Activated CD4-positive, alpha-beta T cell treated with anti-CD3 and anti-CD28 coated beads, Interleukin-2, amount 50 U/mL, for 1 hour (primary cell): ENCODE measurements around the gene PLEKHA7.
"Not testable (repeated sequence)": the region's sequence is repeated elsewhere in the genome, so short reads cannot be mapped to it uniquely, and the experiment has no call there.

Source experiments
- DNase-seq: peaks from one replicate; pipeline ENCODE4 v3.0.0-alpha.2; 2020

Gene PLEKHA7

DNA sequence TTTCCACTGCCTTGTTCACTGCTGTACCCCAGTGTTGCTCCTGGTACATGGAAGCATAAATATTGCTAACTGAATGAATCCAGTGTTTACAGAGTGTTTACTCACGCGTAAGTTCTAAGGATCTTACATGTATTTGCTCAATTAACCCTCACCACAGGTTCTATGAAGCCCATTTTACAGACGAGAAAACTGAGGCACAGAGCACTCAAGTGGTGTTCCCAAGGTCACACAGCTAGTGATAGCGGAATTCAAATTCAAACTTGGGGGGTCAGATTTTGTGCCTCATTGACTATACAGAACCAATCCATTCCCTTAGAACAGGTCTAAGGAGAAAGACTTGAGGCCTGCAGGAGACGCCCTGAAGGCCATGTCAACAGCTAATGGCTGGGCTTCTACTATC, 72.3 kb downstream of the PLEKHA7 start:
- DNase-seq: no peak

DNA sequence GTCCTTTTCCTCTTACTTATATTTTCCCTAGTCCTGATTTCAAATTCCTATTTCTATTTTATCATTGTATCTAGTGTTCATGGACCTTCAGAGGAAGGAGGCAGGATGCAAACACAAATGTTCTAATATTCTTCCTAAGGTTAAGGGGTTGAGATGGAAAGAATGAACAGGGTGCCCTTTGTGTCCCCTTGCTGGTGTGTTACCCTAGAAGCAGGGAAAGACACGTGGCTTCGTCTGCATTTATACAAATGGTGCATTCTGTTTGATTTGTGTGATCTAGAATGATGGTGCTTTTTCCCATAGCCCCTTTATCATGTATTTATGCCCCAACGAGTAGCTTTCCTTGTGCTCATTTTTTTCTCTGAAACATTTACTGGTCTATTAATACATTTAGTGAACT, 76.2 kb downstream of the PLEKHA7 start:
- no peak for DNase-seq

DNA sequence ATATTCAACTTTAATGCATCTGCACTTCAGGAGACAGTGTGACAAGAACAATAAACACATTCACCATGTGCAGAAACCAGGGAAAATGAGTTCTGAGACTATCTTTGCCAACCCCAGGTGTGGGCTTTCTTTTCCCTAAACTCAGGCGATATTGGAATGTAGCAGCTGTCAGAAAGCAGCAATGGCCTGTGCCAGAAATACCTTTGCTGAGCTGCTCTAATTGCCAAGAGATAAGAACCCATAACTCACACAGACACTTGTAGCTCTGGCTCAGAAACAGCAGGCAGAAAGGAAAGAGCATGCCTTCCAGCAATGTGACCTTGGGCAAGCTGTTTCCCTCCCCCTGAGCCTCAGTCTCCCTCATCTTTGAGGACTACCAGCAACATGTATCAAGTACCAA, 77.6 kb downstream of the PLEKHA7 start:
- no peak for DNase-seq

DNA sequence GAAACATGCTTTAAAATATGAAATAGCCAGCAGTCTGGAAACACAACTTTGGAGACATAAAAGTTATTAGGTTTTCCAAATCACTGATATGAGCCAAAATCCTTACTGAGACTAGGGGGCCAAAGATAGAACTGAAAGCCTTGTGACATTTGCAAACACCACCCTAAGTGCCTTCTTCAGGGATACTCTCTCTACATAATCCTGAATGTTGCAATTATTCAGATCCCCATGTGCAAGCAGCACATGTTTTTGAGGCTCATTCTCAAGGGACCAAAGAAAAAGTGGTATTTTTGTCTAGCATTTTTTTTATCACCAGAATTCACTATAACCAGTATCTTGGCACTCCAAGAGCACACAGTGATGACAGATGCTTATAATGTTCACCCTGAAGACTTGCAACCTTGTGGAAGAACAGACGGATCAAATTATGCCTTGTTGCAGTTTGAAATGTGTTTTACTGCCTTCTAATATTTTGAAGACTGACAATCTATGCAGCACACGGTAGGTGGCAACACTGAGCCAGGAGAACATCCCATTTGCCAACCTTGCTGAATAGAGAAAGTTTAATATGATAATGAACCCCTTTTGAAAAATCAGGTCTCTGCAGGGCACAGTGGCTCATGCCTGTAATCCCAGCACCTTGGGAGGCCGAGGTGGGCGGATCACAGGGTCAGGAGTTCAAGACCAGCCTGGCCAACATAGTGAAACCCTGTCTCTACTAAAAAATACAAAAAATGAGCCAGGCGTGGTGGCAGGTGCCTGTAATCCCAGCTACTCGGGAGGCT, 78.5 kb downstream of the PLEKHA7 start:
- no peak for DNase-seq

DNA sequence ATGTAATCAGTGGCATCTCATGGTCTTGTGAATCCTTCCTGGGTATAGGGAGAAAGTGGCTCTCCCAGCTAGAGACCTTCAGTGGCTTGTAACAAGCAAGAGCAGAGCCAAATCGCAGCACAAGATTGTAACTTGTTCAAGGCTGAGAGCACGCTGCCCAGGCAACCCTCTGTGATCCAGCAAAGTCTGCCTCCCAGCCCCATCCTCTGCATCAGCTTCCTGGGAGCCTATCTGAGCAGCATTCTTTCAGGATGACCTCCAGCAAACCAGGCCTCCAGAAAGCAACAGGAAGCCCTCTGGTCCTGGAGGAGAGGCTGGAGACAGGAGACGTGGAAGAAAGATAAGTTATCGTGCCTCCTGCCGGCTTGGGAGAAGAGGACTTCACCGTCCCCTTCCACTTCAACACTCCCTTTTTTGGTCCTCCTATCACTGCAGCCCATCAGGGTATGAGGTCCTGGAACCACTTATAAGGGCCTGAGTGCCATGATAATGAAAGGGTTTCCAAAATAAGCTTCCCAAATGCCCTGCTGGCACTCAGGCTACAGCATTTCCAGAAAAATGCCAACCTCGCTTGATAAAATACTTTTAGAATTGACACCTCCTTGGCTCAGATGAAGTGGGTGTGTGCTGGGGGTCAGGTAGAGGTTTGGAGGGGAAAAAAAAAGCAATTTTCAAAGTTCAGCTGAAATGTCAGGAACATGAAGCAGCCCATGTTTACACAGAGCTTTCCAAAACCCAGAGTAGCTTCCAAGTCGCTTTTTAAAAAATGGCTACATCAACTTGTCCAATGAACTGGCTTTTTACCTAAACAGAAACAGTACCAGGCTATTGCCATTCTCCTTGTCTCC, 80.2 kb downstream of the PLEKHA7 start:
- DNase-seq: no peak

DNA sequence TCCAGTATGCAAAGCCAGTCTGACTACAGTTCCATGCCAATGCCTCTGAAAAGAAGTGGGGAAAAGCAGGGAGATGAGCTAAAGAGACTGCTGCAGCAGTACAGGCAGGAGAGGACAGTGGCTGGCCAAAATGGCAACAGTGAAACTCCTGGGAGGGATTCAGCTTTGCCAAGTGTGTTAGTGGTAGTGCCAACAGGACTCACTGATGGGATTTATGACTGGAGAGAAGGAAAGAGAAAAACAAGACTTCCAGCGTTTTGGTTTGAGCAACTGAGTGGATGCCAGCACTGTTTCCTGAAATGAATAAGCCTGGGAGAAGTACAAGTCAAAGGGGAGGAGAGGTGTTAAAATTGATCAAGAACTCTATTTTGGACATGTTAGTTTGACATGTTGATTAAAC, 80.9 kb downstream of the PLEKHA7 start:
- DNase-seq: no peak

DNA sequence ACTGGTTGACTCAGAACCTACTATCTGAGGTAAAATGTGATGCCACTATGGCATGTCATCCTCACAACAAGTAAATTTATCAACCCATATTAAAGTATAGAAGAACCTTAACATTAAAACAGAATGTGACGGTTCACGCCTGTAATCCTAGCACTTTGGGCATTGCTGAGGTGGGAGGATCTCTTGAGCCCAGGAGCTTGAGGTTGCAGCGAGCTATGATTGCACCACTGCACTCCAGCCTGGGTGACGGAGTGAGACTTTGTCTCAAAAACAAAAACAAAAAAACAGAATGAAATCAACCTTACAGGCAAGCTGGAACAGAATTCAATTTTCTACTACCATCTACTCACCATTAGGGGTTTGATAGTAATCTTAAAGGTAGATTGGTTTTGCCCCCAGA, 86.2 kb downstream of the PLEKHA7 start:
- no peak for DNase-seq

DNA sequence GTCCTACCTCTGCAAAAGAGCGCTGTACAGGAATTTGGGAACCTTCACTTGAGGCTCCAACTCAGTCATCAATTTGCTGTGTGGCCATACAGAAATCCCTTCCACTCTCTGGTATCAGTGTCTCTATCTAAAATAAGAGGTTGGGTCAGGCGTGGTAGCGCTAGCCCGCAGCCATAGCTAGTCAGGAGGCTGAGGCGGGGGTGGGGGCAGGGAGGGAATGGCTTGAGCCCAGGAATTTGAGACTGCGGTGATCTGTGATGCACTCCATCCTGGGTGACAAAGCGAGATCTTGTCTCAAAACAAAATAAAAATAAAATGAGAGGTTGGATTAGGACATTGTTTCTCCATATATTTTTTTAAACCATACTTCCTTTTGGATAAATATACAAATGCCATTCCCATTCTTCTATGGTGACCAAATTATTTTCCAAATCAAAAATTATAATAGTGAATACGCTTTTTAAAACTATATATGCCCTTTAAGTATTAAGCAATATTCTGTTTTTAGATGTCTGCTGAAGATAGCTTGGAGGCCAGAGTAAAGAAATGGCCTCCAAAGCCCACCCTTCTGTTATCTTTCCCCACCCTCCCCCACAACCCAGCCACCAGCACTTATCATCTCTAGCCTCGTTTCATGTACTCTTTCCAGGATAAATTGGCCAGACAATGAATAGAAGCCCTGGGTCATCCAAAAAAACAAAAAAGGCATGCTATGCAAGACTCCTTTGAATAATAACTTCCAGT, 87.2 kb downstream of the PLEKHA7 start:
- no peak for DNase-seq

DNA sequence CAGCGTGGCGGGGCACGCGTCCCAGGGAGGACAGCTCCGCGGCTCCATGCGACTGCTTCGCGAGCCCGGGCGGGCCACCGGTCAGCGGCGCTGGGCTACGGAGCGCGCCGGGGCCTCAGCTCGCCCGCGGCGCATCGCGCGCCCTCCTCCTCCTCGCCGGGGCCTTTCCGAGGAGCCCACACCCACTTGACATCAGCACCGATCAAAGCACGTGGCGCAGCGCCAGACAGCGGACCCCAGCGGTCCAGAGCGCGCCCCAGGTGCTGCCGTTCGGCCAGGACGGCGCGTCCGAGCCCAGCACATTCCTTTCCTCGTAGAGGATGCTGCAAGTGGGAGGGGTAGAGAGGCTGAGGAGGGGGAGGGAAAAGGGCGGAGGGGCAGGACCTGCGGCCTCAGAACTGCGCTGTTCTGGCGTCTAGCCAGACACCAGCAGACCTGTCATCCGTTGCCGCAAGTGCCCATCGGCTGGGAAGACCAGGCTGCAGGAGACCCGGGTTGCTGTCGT, 88.6 kb downstream of the PLEKHA7 start:
- DNase-seq: no peak

DNA sequence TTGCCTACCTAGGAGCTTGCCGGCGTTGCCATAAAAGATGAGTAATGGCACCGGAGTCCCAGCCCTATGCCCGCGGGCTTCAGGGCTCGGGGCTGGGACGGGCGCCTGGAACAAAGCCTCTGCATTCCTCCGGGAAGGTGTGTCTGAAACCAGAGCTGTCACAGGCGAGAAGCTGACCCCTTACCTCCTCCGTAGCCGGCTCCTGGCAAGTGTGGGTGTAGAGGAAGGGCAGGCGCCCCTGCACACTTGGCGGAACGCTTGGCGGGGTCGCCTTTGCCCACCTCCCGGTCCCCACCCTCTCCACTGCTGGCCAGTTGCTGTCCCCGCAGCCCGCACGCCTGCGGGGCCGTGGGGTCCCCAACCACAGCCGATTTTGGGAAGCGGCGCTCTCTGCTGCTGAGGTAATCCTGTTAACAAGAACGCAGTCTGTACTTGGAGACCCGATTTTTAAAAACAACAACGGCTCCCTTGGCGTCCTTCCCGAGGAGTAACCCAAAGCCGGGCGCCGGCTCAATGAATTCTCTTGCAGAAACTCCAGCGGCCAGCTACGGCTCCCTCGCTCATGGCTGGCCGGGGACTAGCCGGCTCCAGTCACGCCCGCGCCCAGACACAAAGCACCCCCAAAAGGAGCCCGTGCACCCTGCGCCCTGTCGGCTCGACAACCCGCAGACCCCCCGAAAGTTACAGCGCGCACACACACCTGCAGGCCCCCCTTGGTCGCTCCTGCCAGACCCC, 89.2 kb downstream of the PLEKHA7 start:
- no peak for DNase-seq

DNA sequence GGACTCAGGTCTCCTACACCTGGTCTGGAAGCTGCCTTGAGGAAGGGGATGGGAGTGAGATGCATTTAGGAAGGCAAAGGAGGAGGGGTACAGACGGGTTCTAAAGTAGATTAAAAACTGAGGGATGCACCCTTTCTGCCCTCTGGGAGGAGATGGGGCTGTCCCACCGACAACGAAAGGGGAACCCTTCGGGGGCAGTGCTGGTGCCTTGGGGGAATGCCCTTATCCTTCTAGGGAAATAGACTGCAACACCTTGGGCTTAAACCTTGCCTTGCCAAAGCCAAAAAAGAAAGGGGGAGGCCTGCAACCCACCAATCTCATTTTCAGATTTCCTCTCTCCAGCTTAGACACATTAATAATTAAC, 89.8 kb downstream of the PLEKHA7 start:
- DNase-seq: no peak

DNA sequence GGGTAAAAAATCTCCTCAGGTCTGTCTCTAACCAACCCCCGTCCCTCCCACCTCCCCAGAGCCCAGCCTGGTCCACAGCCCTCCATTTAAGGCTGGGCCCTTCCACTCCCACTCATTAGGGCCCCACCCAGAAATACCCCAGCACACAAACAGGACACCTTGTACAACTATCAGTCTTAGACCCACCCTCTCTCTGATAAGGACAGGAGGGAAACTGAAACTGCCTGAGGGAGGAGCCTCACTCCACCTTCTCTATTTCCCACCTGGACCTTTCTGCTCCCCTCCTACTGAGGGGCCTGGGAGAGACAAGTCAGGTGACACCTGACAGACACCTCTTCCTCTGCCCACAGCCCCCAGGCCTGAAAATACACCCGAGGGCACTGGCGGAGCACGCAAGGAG, 90.2 kb downstream of the PLEKHA7 start:
- DNase-seq: no peak

DNA sequence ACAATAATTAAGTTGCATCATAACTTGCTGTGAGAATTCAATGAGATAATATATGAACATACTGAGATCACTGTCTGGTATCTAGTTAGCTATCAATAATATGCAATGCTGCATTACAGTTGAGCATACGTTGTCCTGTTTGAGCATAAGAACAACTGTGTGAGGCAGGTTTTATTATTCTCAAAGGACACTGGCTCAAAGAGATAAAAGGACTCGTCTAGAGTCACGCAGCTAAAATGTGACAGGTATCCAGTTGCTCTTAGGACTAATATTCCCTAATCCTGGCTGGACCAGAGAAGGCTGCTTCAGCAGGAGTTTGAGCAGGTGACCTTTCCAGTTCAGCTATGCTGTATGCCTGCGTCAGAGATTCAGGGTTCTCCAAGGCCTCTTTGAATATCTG, 92.5 kb downstream of the PLEKHA7 start:
- no peak for DNase-seq

DNA sequence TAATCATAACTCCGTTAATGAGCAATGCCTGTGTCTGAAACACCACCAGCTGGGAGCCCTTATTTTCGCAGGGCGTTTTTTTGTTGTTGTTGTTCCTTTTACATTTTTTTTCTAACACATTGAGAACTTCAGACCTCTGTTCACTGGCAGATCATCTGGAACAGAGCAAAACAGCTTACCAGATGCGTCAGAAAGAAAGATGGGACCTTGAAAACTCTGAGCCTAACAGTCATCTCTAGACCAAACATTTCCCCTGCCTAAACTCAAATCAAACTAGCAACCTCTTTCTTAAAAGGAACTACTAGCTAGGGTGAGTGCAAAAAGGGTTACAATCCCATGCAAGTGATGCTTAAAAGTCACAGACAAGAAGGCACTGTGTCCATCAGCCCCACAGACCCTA, 93.2 kb downstream of the PLEKHA7 start:
- no peak for DNase-seq

DNA sequence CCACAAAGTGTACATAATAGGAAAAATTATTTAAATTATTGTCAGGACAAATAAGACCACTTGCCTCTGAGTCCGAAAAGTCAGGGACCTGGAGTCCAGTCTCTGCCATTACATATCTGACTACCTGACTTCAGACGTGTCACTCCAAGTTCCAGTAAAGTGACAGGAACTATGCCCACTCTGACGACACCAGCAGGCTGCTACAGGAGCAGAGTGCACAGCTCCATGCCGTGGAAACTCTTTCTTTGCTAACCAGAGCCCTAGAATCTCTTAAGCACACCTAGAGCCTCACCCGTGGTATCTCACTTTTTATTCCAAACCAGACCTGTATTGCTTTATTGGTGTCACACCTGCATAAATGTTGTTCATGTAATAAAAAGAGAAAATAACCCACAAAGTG, 93.7 kb downstream of the PLEKHA7 start:
- no peak for DNase-seq

DNA sequence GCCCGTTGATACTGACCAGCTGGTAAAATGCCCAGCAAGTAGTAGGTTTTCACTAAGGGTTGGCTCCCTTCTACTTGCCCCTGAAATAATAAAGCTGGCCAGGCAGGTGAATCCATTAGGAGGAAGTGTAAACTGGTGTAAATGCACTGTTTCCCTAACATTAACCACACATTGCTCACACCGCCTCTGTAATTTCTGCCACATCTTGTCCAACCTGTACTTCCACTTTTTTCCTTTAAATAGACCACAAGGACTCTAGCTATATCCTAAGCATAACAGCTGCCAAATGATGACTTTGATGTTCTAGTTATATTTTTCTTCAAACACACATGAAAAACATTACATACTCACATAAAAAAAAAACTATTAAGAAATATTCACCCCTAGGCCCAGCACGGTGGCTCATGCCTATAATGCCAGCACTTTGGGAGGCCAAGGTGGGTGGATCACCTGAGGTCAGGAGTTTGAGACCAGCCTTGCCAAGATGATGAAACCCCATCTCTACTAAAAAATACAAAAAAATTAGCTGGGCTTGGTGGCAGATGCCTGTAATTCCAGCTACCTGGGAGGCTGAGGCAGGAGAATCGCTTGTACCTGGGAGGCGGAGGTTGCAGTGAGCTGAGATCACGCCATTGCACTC, 95.6 kb downstream of the PLEKHA7 start:
- not testable (repeated sequence) for DNase-seq

DNA sequence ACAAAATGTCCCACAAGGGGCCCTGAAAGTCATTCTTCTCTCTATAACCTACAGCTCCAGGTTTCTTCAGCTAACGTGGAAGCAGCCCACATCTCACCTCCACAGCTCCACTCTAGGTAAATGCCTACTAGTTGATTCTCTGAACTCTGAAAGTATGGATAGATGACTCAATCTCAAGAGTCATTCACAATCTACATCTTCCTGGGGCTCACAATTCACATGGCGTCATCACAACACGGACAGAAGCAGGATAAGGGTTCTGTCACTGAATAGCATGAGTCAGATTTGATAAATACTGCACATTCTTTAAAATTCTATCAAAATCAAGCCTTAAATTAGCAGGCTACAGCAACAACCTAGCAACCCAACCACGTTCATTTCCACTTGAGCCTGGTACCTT, 96.3 kb downstream of the PLEKHA7 start:
- no peak for DNase-seq

DNA sequence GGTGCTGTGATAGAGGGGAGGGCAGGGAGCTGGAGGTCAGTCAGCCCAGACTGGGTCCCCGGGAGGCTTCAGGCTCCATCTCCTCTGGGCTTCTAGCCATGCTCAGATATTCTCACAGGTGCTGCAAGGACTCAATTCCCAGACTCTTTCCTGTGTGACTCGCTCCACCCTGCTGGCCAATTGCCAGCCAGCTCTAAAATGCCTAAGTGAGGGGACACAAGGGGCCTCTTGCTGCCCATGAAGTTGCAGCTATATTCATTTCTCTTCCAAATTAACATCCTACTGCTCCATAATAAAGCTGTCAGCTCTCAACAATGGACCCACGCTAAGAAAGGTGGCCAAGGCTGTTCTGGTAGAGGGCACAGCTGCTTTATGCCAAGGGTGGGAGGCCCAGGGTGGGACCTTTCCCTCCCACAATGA, 101.5 kb downstream of the PLEKHA7 start:
- DNase-seq: no peak

DNA sequence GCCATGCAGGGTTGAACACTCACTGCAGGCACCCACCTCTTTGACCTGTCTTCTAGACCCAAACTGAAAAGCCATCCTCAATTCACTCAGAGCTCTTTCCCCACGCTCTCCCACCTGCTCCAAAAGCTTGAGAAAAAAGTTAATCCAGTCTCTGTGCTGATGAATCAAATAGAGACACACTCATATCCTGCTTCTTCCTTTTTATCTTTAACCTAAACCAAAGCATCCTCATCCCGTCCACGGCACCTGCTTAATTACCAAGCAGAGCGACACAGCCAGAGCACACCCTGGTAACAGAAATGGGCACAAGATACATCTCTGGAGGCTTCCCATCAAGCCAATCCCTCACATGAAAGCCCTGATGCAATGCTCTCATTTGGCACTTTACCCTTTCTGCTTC, 102.6 kb downstream of the PLEKHA7 start:
- DNase-seq: no peak

DNA sequence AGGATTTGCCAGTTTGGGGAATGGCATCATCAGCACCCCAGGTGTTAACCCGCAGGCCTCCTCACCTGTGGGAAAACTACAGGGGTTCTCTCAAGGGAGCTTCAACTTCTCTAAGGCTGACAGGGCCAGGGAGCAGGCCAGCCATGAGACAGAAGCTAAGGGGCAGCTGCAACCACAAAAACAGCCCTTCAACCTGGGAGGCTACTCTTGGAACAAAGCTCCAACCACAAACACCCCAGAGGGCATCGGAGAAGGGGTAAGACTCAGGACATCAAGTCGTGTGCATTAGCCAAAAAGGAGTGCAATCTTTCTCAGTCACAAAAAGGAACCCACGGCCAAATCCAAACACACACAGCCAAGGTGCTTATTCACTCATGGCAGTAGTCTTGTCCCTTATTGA, 103.0 kb downstream of the PLEKHA7 start:
- DNase-seq: no peak

DNA sequence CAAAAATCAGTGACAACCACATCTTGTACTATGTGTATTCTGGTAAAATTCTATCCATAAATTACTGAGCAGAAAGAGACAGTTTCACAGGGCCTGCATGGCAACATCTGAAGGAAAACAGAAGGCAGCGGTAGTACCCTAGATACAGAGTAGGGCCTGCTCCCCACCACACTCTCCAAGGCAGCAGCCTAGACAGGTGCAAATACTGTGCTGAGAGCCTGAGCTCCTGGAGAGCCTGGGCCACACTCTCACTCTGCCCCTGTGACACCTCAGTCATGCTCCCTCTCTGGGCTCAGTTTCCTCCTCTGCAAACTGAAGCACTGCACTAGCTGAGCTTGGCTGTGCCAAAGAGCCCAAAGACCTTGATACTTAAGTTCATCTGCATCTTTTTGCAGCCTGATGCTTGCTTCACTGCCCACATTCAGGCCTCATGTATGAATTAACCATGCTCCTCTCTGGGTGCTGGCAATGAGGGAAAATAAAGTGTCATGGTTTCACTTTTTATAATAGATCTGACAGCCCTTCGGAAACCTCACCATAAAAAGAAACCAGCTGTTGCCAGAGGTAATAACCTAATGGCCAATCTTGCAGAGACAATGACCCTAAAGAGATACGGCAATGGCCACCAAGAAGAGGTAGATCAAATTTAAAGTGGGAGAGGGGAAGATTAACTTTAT, 104.7 kb downstream of the PLEKHA7 start:
- DNase-seq: no peak

DNA sequence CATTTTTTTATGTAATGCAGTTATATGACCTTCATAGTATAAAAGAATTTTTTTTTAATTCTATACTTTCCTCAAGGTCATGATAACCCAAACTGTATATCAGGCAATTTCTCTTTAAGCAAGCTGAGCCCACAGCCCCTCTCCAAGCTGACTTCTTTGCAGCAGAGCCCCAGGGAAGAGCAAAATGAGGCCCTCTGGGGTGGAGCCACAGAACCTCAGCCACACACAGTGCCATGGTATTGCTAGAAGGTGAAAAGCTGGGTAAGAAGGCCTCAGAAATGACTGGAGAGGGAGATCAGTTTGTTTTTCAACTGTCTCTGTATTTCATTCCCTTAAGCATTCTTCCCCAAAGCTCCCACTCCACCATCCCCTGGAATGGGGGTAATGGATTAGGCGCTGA, 108.8 kb downstream of the PLEKHA7 start:
- no peak for DNase-seq
